HCT116 (cell line): Measurements from ENCODE around the gene RAI2. TPM values are rescaled to one million over a fixed set of nuclear protein-coding genes. Genes with fewer than 3 reads are reported as not detected.

Experiments
- ATAC-seq: fragments of 200-7000 bp; cut with Tn5 transposase; 2 replicates; pipeline ENCODE4 v1.9.1; 2020; ENCODE audit warnings: mild to moderate bottlenecking, moderate library complexity
- BruUV-seq: library from RNA; stranded (reverse); fragments of 400-500 nt; replicated peaks from 2 replicates; lab custom pipeline; 2021; lab: Mats Ljungman, UMichigan
- CTCF ChIA-PET: fragments of 300-600 bp; sonication (Branson Sonifier 250); formaldehyde crosslinking; loops from one replicate; lab custom pipeline; 2021; ENCODE audit warnings: antibody characterized with exemption; lab: Charles Lee
- POLR2A ChIA-PET: fragments of 300-600, 350-600 bp; sonication (Branson Sonifier 250); formaldehyde crosslinking; loops from one replicate; lab custom pipeline; 2021; ENCODE audit warnings: antibody characterized with exemption; lab: Charles Lee
- RAD21 ChIA-PET, 2 experiments: fragments of 300-600 bp; sonication (Branson Sonifier 250); formaldehyde crosslinking; loops; one replicate each; lab custom pipeline; 2023; ENCODE audit warnings: low total read pairs in 2 of 2; ENCODE audit not compliant: uncharacterized antibody in 2 of 2, unreplicated experiment in 2 of 2, low non-redundant PET in 1 of 2; lab: Charles Lee
- DNase-seq: peaks from one replicate; pipeline ENCODE4 v3.0.0-alpha.2; 2010; ENCODE audit warnings: low read depth, low spot score
- H2AFZ ChIP-seq: fragments of 200-600 bp; shearing (Covaris generic), sonication (generic); 2 replicates; pipeline ENCODE4 v1.6.1; 2017; ENCODE audit warnings: low read depth, mixed run types, mixed read lengths, antibody characterized with exemption, low read length; ENCODE audit not compliant: poor library complexity, severe bottlenecking
- H3K27ac ChIP-seq: 2 replicates; pipeline ENCODE4 v1.5.1; 2012; ENCODE audit warnings: low read depth, low read length
- H3K27me3 ChIP-seq: fragments of 200-600 bp; sonication (generic); 2 replicates; pipeline ENCODE4 v1.6.1; 2016; ENCODE audit warnings: mixed run types, low read length, mixed read lengths; ENCODE audit not compliant: insufficient read depth
- H3K36me3 ChIP-seq, 2 experiments: fragments of 200-500 bp in 1 of 2; fragments of 200-600 bp in 1 of 2; sonication (Bioruptor generic) in 1 of 2; sonication (generic) in 1 of 2; 2 replicates each; pipeline versions ENCODE4 v1.5.1 to v1.6.1; 2014 to 2016; ENCODE audit warnings: low read length in 2 of 2, inconsistent platforms in 1 of 2, mixed read lengths in 1 of 2, mixed run types in 1 of 2; ENCODE audit not compliant: insufficient read depth in 2 of 2, control insufficient read depth in 1 of 2
- H3K4me1 ChIP-seq, 2 experiments: fragments of 200-600 bp in 1 of 2; sonication (generic) in 1 of 2; 2 replicates each; pipeline versions ENCODE4 v1.5.1 to v1.6.1; 2012 to 2017; ENCODE audit warnings: low read length in 2 of 2, inconsistent platforms in 1 of 2, mild to moderate bottlenecking in 1 of 2, mixed read lengths in 1 of 2, mixed run types in 1 of 2, moderate library complexity in 1 of 2; ENCODE audit not compliant: insufficient read depth in 2 of 2, control insufficient read depth in 1 of 2
- H3K4me2 ChIP-seq: fragments of 200-600 bp; sonication (generic); 2 replicates; pipeline ENCODE4 v1.6.1; 2017; ENCODE audit warnings: mixed run types, low read length, mixed read lengths
- H3K4me3 ChIP-seq, 2 experiments: fragments of 200-600 bp in 1 of 2; sonication (generic) in 1 of 2; replicated peaks in 1 of 2; 2 replicates each; pipeline ENCODE4 v1.5.1; 2011 to 2016; ENCODE audit warnings: low read length in 2 of 2, control low read depth in 1 of 2, low read depth in 1 of 2, mild to moderate bottlenecking in 1 of 2, mixed read lengths in 1 of 2, mixed run types in 1 of 2
- H3K79me2 ChIP-seq: fragments of 200-600 bp; sonication (generic); 2 replicates; pipeline ENCODE4 v1.6.1; 2017; ENCODE audit warnings: mild to moderate bottlenecking, mixed run types, low read length, moderate library complexity, mixed read lengths; ENCODE audit not compliant: insufficient read depth
- H3K9ac ChIP-seq: fragments of 200-600 bp; sonication (generic); 2 replicates; pipeline ENCODE4 v1.6.1; 2016; ENCODE audit warnings: low read length, mixed read lengths
- H3K9me2 ChIP-seq: fragments of 200-600 bp; sonication (generic), shearing (Covaris generic); 2 replicates; pipeline ENCODE4 v1.6.1; 2017; ENCODE audit warnings: mixed run types, mild to moderate bottlenecking, moderate library complexity; ENCODE audit not compliant: insufficient read depth
- H3K9me3 ChIP-seq, 2 experiments: fragments of 200-500 bp in 1 of 2; fragments of 200-600 bp in 1 of 2; sonication (Bioruptor generic) in 1 of 2; sonication (generic) in 1 of 2; 2 replicates each; pipeline ENCODE4 v1.6.1; 2014 to 2017; ENCODE audit warnings: low read length in 2 of 2, mixed read lengths in 2 of 2, inconsistent platforms in 1 of 2, low read depth in 1 of 2, mild to moderate bottlenecking in 1 of 2, mixed run types in 1 of 2, moderate library complexity in 1 of 2; ENCODE audit not compliant: control insufficient read depth in 1 of 2, insufficient read depth in 1 of 2
- H4K20me1 ChIP-seq: fragments of 200-600 bp; sonication (generic), shearing (Covaris generic); 2 replicates; pipeline ENCODE4 v1.6.1; 2017; ENCODE audit warnings: mixed run types, mild to moderate bottlenecking, moderate library complexity; ENCODE audit not compliant: insufficient read depth
- ATF3 ChIP-seq: IDR thresholded peaks from 2 replicates; pipeline ENCODE4 v1.6.1; 2012
- CBX3 ChIP-seq: IDR thresholded peaks from 2 replicates; pipeline ENCODE4 v1.6.1; 2012; ENCODE audit warnings: low read depth
- CEBPB ChIP-seq: IDR thresholded peaks from 2 replicates; pipeline ENCODE4 v1.6.1; 2012; ENCODE audit warnings: low read depth
- ELF1 ChIP-seq: IDR thresholded peaks from 2 replicates; pipeline ENCODE4 v1.6.1; 2012; ENCODE audit warnings: low read depth, borderline replicate concordance
- FOSL1 ChIP-seq: IDR thresholded peaks from 2 replicates; pipeline ENCODE4 v1.6.1; 2012; ENCODE audit warnings: low read depth
- JUND ChIP-seq: IDR thresholded peaks from 2 replicates; pipeline ENCODE4 v1.6.1; 2012
- POLR2AphosphoS5 ChIP-seq: IDR thresholded peaks from 2 replicates; pipeline ENCODE4 v1.6.1; 2011; ENCODE audit warnings: mild to moderate bottlenecking, low read depth, low read length, moderate library complexity
- RAD21 ChIP-seq: IDR thresholded peaks from 2 replicates; pipeline ENCODE4 v1.6.1; 2012; ENCODE audit warnings: low read depth, mild to moderate bottlenecking
- REST ChIP-seq: IDR thresholded peaks from 2 replicates; pipeline ENCODE4 v1.6.1; 2012; ENCODE audit warnings: low read depth
- SRF ChIP-seq: IDR thresholded peaks from 2 replicates; pipeline ENCODE4 v1.6.1; 2012; ENCODE audit warnings: low read depth
- TCF7L2 ChIP-seq: IDR thresholded peaks from 2 replicates; pipeline ENCODE4 v1.7.0; 2011; ENCODE audit warnings: borderline replicate concordance, inconsistent platforms; ENCODE audit not compliant: insufficient read depth, insufficient read length; ENCODE audit errors: extremely low read depth
- YY1 ChIP-seq: IDR thresholded peaks from 2 replicates; pipeline ENCODE4 v1.6.1; 2011; ENCODE audit warnings: low read length, low read depth, moderate library complexity, mild to moderate bottlenecking; ENCODE audit not compliant: insufficient replicate concordance; ENCODE audit errors: extremely low read depth
- ZFX ChIP-seq: fragments of 450-650 bp; IDR thresholded peaks from 2 replicates; pipeline ENCODE4 v1.6.1; 2017
- ZNF274 ChIP-seq: fragments of 200-500 bp; sonication (Bioruptor generic); IDR thresholded peaks from 2 replicates; pipeline ENCODE4 v1.6.1; 2014; ENCODE audit warnings: mild to moderate bottlenecking, low read depth, low read length, inconsistent platforms
- intact Hi-C: fragments of 100-400 bp; cut with micrococcal nuclease; formaldehyde crosslinking; loops from 2 replicates; pipeline ENCODE4 v1.10.0; 2022
- total RNA-seq: library from RNA; stranded (reverse); gene quantifications from one replicate; pipeline ENCODE4 v1.2.1, GENCODE V29; 2021; ENCODE audit not compliant: unreplicated experiment
- TF ChIP-seq, protein P1 (sequence below): IDR thresholded peaks from 2 replicates; pipeline ENCODE4 v1.6.1; 2012

Gene RAI2
- total RNA-seq, 1 experiment from 2014 or later, result not detected

- no peak overlapping the region for H3K27ac ChIP-seq
- no TSS peak for BruUV-seq
- H3K27me3 ChIP-seq, result no peaks in the 10 kb centered on the region
- H3K4me3 ChIP-seq, result no peak overlapping the region
- H3K9ac ChIP-seq, result no peak overlapping the region
- RAD21 ChIA-PET, result no interaction called here
- CTCF ChIA-PET, result no interaction called here
- H3K4me1 ChIP-seq, result no peaks in the 10 kb centered on the region
- H2AFZ ChIP-seq, result no peak overlapping the region
- no peaks in the 10 kb centered on the region for H4K20me1 ChIP-seq
- TF ChIP-seq CEBPB (no peak), JUND (no peak), FOSL1 (no peak), ELF1 (no peak), ATF3 (no peak), YY1 (no peak), SRF (no peak)
- TF ChIP-seq, all 23 proteins: peak for 0
- ATAC-seq (no peak), DNase-seq (no peak)
- H3K4me2 ChIP-seq, result no peak overlapping the region
- no peaks in the 10 kb centered on the region for H3K9me2 ChIP-seq
- no peaks in the 10 kb centered on the region for H3K9me3 ChIP-seq
- no peaks in the 10 kb centered on the region for H3K36me3 ChIP-seq
- intact Hi-C loops, result no loop called here
- no peaks in the 10 kb centered on the region for H3K79me2 ChIP-seq
- POLR2A ChIA-PET, result no interaction called here
These were observed 58.3 kb downstream of the RAI2 start for GRCh38 chrX:17802756-17803155.

- DNase-seq (no peak), ATAC-seq (no peak)
- TF ChIP-seq RAD21 (no peak), TCF7L2 (no peak), POLR2AphosphoS5 (no peak), ZFX (no peak), REST (no peak), ELF1 (no peak), CBX3 (no peak), SRF (no peak), ZNF274 (no peak)
- TF ChIP-seq, protein P1, sequence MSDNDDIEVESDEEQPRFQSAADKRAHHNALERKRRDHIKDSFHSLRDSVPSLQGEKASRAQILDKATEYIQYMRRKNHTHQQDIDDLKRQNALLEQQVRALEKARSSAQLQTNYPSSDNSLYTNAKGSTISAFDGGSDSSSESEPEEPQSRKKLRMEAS, result no peak
- no peaks in the 10 kb centered on the region for H3K79me2 ChIP-seq
- ChIA-PET CTCF (interaction anchor here (2.0 kb wide), 1 partner anchor 12 kb away, joined by 6 read pairs; no protein-coding TSS in a partner anchor), RAD21 (no interaction called here), POLR2A (no interaction called here)
- no peaks in the 10 kb centered on the region for H3K4me1 ChIP-seq
- intact Hi-C loops, result no loop called here
- H3K4me3 ChIP-seq, result no peak overlapping the region
- no peaks in the 10 kb centered on the region for H4K20me1 ChIP-seq
- no TSS peak for BruUV-seq
- H3K36me3 ChIP-seq, result no peaks in the 10 kb centered on the region
- H2AFZ ChIP-seq, result no peak overlapping the region
- H3K9me3 ChIP-seq, result no peaks in the 10 kb centered on the region
- H3K27ac ChIP-seq, result no peak overlapping the region
- H3K27me3 ChIP-seq, result no peaks in the 10 kb centered on the region
- H3K9me2 ChIP-seq, result no peaks in the 10 kb centered on the region
- no peak overlapping the region for H3K4me2 ChIP-seq
- no peak overlapping the region for H3K9ac ChIP-seq
These were observed 59.7 kb downstream of the RAI2 start for GRCh38 chrX:17801431-17801830.
